Measurements from ENCODE around the gene CABP4. TPM values are rescaled to one million over a fixed set of nuclear protein-coding genes. Genes with fewer than 3 reads are reported as not detected.
"Not testable (repeated sequence)": the region's sequence is repeated elsewhere in the genome, so short reads cannot be mapped to it uniquely, and the experiment has no call there.

The CABP4 gene
- total RNA-seq, 1 donor from 2014 or later: 0.35 TPM

DNA sequence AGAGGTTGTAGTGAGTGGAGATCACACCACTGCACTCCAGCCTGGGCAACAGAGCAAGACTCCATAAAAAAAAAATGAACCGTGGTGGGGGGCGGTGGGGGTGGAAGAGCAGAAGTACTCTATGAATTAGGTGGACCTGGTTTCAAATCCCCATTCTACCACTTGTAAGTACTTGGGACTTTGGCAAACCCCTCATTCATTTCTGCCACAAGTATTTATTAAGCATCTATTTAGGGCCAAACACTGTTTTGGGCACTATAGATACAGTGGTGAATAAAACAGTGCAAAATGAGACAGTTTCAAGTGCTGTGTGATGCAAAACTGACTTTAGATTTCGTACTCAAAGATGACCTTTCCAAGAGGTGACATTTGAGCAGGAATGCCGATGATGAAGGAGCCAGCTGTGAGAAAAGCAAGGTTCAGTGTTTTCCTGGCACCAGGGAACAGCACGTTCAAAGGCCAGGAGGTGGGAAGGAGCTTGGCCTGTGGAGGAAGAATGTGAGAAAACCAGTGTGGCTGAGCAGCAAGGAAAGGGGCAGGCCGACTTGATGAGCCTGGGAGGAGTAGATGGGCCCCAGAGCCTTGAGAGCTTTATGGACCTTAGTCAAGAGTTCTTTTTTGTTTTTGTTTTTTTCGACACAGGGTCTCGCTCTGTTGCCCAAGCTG is 15.3 kb downstream of the CABP4 start:
- DNase-seq (ENCODE audit: extremely low spot score, unreplicated experiment): no peak
- TF ChIP-seq, protein P1, sequence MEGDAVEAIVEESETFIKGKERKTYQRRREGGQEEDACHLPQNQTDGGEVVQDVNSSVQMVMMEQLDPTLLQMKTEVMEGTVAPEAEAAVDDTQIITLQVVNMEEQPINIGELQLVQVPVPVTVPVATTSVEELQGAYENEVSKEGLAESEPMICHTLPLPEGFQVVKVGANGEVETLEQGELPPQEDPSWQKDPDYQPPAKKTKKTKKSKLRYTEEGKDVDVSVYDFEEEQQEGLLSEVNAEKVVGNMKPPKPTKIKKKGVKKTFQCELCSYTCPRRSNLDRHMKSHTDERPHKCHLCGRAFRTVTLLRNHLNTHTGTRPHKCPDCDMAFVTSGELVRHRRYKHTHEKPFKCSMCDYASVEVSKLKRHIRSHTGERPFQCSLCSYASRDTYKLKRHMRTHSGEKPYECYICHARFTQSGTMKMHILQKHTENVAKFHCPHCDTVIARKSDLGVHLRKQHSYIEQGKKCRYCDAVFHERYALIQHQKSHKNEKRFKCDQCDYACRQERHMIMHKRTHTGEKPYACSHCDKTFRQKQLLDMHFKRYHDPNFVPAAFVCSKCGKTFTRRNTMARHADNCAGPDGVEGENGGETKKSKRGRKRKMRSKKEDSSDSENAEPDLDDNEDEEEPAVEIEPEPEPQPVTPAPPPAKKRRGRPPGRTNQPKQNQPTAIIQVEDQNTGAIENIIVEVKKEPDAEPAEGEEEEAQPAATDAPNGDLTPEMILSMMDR (IDR thresholded peaks at IDR 0.05): no peak
- Mint-ChIP-seq H3K4me3 (ENCODE audit: unreplicated experiment) (peak overlapping the region; percentile 74), H3K27ac (ENCODE audit: unreplicated experiment) (no peak overlapping the region), H3K27me3 (ENCODE audit: unreplicated experiment) (no peaks in the 10 kb centered on the region), H3K4me1 (ENCODE audit: unreplicated experiment) (peaks cover 21% of the 10 kb centered on the region), H3K36me3 (ENCODE audit: unreplicated experiment) (no peaks in the 10 kb centered on the region), H3K9me3 (ENCODE audit: unreplicated experiment) (no peaks in the 10 kb centered on the region)

DNA sequence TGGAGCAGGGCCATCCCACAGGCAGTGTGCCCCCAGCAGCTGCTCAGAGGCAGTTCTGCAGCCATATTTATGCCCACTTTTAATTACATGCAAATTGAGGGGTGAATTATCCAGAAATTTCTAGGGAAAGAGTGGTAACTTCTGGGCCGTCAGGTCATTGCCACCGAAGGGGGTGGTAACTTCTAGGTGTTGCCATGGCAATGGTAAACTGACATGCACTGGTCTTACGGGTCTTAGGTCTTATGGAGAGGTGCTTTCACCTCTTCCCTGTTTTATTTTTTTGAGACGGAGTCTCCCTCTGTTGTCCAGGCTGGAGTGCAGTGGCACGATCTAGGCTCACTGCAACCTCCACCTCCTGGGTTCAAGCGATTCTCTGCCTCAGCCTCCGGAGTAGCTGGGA is 17.7 kb downstream of the CABP4 start:
- no peak for DNase-seq (ENCODE audit: extremely low spot score, unreplicated experiment)
- peaks cover 2% of the 10 kb centered on the region for H3K27me3 Mint-ChIP-seq (ENCODE audit: unreplicated experiment)
- no peak overlapping the region for H3K27ac Mint-ChIP-seq (ENCODE audit: unreplicated experiment)
- H3K36me3 Mint-ChIP-seq (ENCODE audit: unreplicated experiment): no peaks in the 10 kb centered on the region
- H3K4me1 Mint-ChIP-seq (ENCODE audit: unreplicated experiment): peaks cover 13% of the 10 kb centered on the region
- no peaks in the 10 kb centered on the region for H3K9me3 Mint-ChIP-seq (ENCODE audit: unreplicated experiment)
- TF ChIP-seq, protein P1 (IDR thresholded peaks at IDR 0.05): no peak
- H3K4me3 Mint-ChIP-seq (ENCODE audit: unreplicated experiment): no peak overlapping the region

DNA sequence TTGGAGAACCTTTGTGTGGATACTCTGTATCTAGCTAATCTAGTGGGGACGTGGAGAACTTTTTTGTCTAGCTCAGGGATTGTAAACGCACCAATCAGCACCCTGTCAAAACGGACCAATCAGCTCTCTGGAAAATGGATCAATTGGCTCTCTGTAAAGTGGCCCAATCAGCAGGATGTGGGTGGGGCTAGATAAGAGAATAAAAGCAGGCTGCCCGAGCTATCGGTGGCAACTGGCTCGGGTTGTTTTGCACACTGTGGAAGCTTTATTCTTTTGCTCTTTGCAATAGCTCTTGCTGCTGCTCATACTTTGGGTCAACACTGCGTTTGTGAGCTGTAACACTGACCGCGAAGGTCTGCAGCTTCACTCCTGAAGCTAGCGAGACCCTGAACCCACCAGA is 21.5 kb downstream of the CABP4 start:
- H3K4me1 Mint-ChIP-seq (ENCODE audit: unreplicated experiment); H3K9me3 Mint-ChIP-seq (ENCODE audit: unreplicated experiment); H3K27me3 Mint-ChIP-seq (ENCODE audit: unreplicated experiment); H3K27ac Mint-ChIP-seq (ENCODE audit: unreplicated experiment); H3K36me3 Mint-ChIP-seq (ENCODE audit: unreplicated experiment); DNase-seq (ENCODE audit: extremely low spot score, unreplicated experiment); H3K4me3 Mint-ChIP-seq (ENCODE audit: unreplicated experiment): not testable (repeated sequence)

DNA sequence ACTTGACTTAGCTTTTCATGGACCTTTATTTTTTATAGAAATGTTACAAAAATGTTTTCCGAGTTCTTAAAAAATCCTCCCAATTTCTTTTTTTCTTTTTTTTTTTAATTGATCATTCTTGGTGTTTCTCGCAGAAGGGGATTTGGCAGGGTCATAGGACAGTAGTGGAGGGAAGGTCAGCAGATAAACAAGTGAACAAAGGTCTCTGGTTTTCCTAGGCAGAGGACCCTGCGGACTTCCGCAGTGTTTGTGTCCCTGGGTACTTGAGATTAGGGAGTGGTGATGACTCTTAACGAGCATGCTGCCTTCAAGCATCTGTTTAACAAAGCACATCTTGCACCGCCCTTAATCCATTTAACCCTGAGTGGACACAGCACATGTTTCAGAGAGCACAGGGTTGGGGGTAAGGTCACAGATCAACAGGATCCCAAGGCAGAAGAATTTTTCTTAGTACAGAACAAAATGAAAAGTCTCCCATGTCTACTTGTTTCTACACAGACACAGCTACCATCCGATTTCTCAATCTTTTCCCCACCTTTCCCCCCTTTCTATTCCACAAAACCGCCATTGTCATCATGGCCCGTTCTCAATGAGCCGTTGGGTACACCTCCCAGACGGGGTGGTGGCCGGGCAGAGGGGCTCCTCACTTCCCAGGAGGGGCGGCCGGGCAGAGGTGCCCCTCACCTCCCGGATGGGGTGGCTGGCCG is 22.3 kb downstream of the CABP4 start:
- not testable (repeated sequence) for H3K27me3 Mint-ChIP-seq (ENCODE audit: unreplicated experiment); H3K36me3 Mint-ChIP-seq (ENCODE audit: unreplicated experiment); H3K4me1 Mint-ChIP-seq (ENCODE audit: unreplicated experiment); H3K27ac Mint-ChIP-seq (ENCODE audit: unreplicated experiment); H3K9me3 Mint-ChIP-seq (ENCODE audit: unreplicated experiment); DNase-seq (ENCODE audit: extremely low spot score, unreplicated experiment); H3K4me3 Mint-ChIP-seq (ENCODE audit: unreplicated experiment)

DNA sequence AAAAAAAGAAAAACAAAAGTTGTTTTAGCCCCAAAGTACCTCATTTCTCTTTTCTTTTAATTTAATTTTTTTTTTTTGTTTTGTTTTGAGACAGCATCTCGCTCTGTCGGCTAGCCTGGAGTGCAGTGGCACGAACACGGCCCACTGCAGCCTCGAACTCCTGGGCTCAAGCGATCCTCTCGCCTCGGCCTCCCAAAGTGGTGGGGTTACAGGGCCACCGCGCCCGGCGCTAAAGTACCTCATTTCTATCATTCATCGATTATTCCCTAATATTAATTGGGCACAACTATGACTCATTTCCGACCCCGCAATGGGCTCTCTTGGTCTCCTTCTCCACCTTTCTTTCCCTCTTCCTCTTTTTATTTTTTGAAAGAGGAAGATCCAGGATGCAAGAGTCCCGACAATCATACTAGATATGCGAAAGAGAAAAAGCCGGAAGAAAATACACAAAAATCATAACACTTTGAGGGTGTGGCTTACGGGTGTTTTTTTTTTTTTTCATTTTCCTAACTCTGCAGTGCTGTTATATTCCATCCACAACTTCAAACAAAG is 27.2 kb downstream of the CABP4 start:
- H3K27ac Mint-ChIP-seq (ENCODE audit: unreplicated experiment): peak overlapping the region; percentile 99
- peaks cover under 1% of the 10 kb centered on the region for H3K27me3 Mint-ChIP-seq (ENCODE audit: unreplicated experiment)
- peaks cover 35% of the 10 kb centered on the region for H3K4me1 Mint-ChIP-seq (ENCODE audit: unreplicated experiment)
- H3K9me3 Mint-ChIP-seq (ENCODE audit: unreplicated experiment): no peaks in the 10 kb centered on the region
- peak overlapping the region; percentile 90 for H3K4me3 Mint-ChIP-seq (ENCODE audit: unreplicated experiment)
- no peak for DNase-seq (ENCODE audit: extremely low spot score, unreplicated experiment)
- TF ChIP-seq, protein P1 (IDR thresholded peaks at IDR 0.05): no peak
- no peaks in the 10 kb centered on the region for H3K36me3 Mint-ChIP-seq (ENCODE audit: unreplicated experiment)

Measured in osteocyte (in vitro differentiated cells).